SK-N-SH treated with all-trans-retinoic acid at 6 μM for 48 hours (cell line): Measurements from ENCODE around the gene CD22.

ENCODE experiments used
- ISL1 ChIP-seq: fragments of 250-450 bp; sonication (Bioruptor Pico); IDR thresholded peaks from 2 replicates; pipeline ENCODE4 v2.1.2; 2022; ENCODE audit warnings: mild to moderate bottlenecking, moderate library complexity
- TF ChIP-seq, protein P1 (sequence below): fragments of 250-450 bp; sonication (Bioruptor Pico); IDR thresholded peaks from 2 replicates; pipeline ENCODE4 v1.8.0; 2021; ENCODE audit warnings: low read depth, mild to moderate bottlenecking, moderate library complexity, borderline replicate concordance
- TF ChIP-seq, protein P2 (sequence below): fragments of 250-450 bp; sonication (Bioruptor Pico); IDR thresholded peaks from 2 replicates; pipeline ENCODE4 v1.8.0; 2020; ENCODE audit warnings: mild to moderate bottlenecking, moderate library complexity, borderline replicate concordance

DNA sequence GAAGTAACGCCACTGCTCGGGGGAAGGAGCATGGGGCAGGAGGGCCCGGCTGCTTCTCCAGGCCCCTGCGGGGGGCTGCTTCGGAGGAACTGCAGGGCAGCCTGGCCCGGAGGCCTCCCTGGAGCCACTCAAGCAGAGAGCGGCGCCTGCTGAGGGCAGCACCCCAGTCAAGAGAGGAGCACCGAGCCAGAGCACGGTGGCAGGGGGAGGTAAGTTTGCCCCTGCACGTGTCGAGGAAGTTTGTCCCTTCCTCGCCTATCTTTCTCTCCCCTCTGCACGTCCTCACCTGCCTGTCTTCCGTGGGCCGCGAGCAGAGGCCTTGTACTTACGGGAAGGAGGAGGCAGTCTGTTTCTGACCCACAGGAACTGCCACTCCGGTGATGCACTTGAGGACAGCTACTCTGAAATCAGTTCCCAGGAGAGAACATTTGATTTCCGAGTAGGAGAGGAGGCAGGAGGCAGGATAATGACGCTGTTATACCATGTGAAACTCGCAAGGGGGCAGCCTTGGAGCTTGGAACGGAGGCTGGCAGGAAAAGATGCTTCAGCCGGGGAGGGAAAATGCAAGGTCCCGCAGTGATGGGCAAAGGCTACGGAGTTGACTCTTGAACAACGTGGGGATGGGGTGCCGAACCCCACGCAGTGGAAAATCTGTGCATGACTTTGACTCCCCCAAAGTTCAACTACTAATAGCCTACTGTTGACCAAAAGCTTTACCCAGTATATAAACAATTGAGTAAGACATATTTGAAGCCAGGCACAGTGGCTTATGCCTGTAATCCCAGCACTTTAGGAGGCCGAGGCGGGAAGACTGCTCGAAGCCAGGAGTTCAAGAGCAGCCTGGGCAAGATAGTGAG is 23.7 kb downstream of the CD22 start:
- TF ChIP-seq, protein P1, sequence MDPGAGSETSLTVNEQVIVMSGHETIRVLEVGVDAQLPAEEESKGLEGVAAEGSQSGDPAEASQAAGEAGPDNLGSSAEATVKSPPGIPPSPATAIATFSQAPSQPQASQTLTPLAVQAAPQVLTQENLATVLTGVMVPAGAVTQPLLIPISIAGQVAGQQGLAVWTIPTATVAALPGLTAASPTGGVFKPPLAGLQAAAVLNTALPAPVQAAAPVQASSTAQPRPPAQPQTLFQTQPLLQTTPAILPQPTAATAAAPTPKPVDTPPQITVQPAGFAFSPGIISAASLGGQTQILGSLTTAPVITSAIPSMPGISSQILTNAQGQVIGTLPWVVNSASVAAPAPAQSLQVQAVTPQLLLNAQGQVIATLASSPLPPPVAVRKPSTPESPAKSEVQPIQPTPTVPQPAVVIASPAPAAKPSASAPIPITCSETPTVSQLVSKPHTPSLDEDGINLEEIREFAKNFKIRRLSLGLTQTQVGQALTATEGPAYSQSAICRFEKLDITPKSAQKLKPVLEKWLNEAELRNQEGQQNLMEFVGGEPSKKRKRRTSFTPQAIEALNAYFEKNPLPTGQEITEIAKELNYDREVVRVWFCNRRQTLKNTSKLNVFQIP (CRISPR knock-in tag), result no peak
- no peak for TF ChIP-seq ISL1
- TF ChIP-seq, protein P2, sequence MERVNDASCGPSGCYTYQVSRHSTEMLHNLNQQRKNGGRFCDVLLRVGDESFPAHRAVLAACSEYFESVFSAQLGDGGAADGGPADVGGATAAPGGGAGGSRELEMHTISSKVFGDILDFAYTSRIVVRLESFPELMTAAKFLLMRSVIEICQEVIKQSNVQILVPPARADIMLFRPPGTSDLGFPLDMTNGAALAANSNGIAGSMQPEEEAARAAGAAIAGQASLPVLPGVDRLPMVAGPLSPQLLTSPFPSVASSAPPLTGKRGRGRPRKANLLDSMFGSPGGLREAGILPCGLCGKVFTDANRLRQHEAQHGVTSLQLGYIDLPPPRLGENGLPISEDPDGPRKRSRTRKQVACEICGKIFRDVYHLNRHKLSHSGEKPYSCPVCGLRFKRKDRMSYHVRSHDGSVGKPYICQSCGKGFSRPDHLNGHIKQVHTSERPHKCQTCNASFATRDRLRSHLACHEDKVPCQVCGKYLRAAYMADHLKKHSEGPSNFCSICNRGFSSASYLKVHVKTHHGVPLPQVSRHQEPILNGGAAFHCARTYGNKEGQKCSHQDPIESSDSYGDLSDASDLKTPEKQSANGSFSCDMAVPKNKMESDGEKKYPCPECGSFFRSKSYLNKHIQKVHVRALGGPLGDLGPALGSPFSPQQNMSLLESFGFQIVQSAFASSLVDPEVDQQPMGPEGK (CRISPR knock-in tag), result no peak
